H1 (cell line): Measurements from ENCODE around the gene TMEM163. TPM values are rescaled to one million over a fixed set of nuclear protein-coding genes. Genes with fewer than 3 reads are reported as not detected.

ENCODE experiments used
- CTCF ChIA-PET: fragments of 300-600 bp; sonication (Branson Sonifier 250); formaldehyde crosslinking; loops from one replicate; lab custom pipeline; 2021; ENCODE audit not compliant: partially characterized antibody; lab: Charles Lee
- POLR2A ChIA-PET: fragments of 300-600 bp; sonication (Branson Sonifier 250); formaldehyde crosslinking; loops from one replicate; lab custom pipeline; 2021; ENCODE audit warnings: inconsistent platforms; ENCODE audit not compliant: partially characterized antibody; lab: Charles Lee
- DNase-seq, 2 experiments: peaks; one replicate each; pipeline versions ENCODE4 v3.0.0 to v3.0.0-alpha.2; 2010 to 2022; ENCODE audit warnings: low spot score in 2 of 2, low read depth in 1 of 2, mixed read lengths in 1 of 2
- FAIRE-seq: peaks from 2 replicates; lab custom pipeline; 2011; peaks lifted over from hg19 to GRCh38; lab: Jason Lieb, UNC
- H2AFZ ChIP-seq: 2 replicates; pipeline ENCODE4 v1.8.1; 2012; ENCODE audit warnings: low read length, inconsistent platforms
- H2AK5ac ChIP-seq: 2 replicates; pipeline ENCODE4 v1.6.1; 2013; ENCODE audit warnings: low read depth, low read length
- H2BK120ac ChIP-seq: replicated peaks from 2 replicates; pipeline ENCODE3; 2013; ENCODE audit warnings: low read depth, low read length, inconsistent platforms
- H2BK12ac ChIP-seq: 2 replicates; pipeline ENCODE4 v1.6.1; 2013; ENCODE audit warnings: low read depth, low read length
- H2BK15ac ChIP-seq: 2 replicates; pipeline ENCODE4 v1.6.1; 2013; ENCODE audit warnings: low read length
- H2BK20ac ChIP-seq: 2 replicates; pipeline ENCODE4 v1.6.1; 2013; ENCODE audit warnings: low read length
- H2BK5ac ChIP-seq: 2 replicates; pipeline ENCODE4 v1.6.1; 2013; ENCODE audit warnings: low read depth, low read length
- H3K14ac ChIP-seq: 2 replicates; pipeline ENCODE4 v1.6.1; 2013; ENCODE audit warnings: inconsistent platforms; ENCODE audit not compliant: insufficient read length
- H3K18ac ChIP-seq: 2 replicates; pipeline ENCODE4 v1.6.1; 2013; ENCODE audit warnings: low read length; ENCODE audit errors: extremely low read depth
- H3K23ac ChIP-seq: 2 replicates; pipeline ENCODE4 v1.6.1; 2013; ENCODE audit warnings: inconsistent platforms; ENCODE audit not compliant: insufficient read length
- H3K23me2 ChIP-seq: 2 replicates; pipeline ENCODE4 v1.6.1; 2013; ENCODE audit warnings: low read depth, low read length
- H3K27ac ChIP-seq: 2 replicates; pipeline ENCODE4 v1.6.1; 2011; ENCODE audit warnings: low read depth, low read length, inconsistent platforms
- H3K27me3 ChIP-seq, 4 experiments: replicated peaks in 1 of 4; 1 replicate in 1 of 4; 2 replicates in 3 of 4; pipeline versions ENCODE4 v1.6.1 to v1.8.1; 2011 to 2013; ENCODE audit warnings: low read length in 3 of 4, mild to moderate bottlenecking in 3 of 4, inconsistent platforms in 2 of 4, mixed read lengths in 2 of 4, moderate library complexity in 1 of 4; ENCODE audit not compliant: control insufficient read depth in 3 of 4, insufficient read depth in 3 of 4; ENCODE audit errors: extremely low read depth in 1 of 4
- H3K36me3 ChIP-seq, 4 experiments: 2 replicates each; pipeline versions ENCODE4 v1.6.1 to v1.8.1; 2011 to 2013; ENCODE audit warnings: mild to moderate bottlenecking in 4 of 4, low read length in 3 of 4, moderate library complexity in 2 of 4, control low read depth in 1 of 4, inconsistent platforms in 1 of 4; ENCODE audit not compliant: insufficient read depth in 4 of 4, control insufficient read depth in 2 of 4
- H3K4ac ChIP-seq: replicated peaks from 2 replicates; pipeline ENCODE3; 2013; ENCODE audit warnings: low read length, low read depth, mixed read lengths, inconsistent platforms; ENCODE audit not compliant: insufficient read length
- H3K4me1 ChIP-seq, 4 experiments: replicated peaks in 1 of 4; 1 replicate in 1 of 4; 2 replicates in 3 of 4; pipeline versions ENCODE4 v1.6.1 to v1.8.1; 2011 to 2013; ENCODE audit warnings: low read length in 3 of 4, inconsistent platforms in 2 of 4, mixed read lengths in 1 of 4; ENCODE audit not compliant: insufficient read depth in 4 of 4, control insufficient read depth in 3 of 4
- H3K4me2 ChIP-seq, 2 experiments: 2 replicates each; pipeline versions ENCODE4 v1.6.1 to v1.8.1; 2011 to 2013; ENCODE audit warnings: low read depth in 2 of 2, low read length in 2 of 2, control low read depth in 1 of 2, inconsistent platforms in 1 of 2, mild to moderate bottlenecking in 1 of 2; ENCODE audit not compliant: insufficient read depth in 1 of 2
- H3K4me3 ChIP-seq, 4 experiments: fragments of 200-600, 300-600 bp in 1 of 4; sonication (generic), shearing (Covaris generic), sonication (Bioruptor Twin) in 1 of 4; 2 replicates each; pipeline versions ENCODE4 v1.5.1 to v1.8.1; 2011 to 2016; ENCODE audit warnings: low read length in 4 of 4, low read depth in 3 of 4, control low read depth in 2 of 4, inconsistent platforms in 2 of 4, mild to moderate bottlenecking in 2 of 4, mixed read lengths in 1 of 4, moderate library complexity in 1 of 4; ENCODE audit not compliant: insufficient read depth in 2 of 4; ENCODE audit errors: extremely low read depth in 1 of 4
- H3K56ac ChIP-seq: replicated peaks from 2 replicates; pipeline ENCODE3; 2013; ENCODE audit warnings: low read depth, mild to moderate bottlenecking, mixed read lengths, low read length, inconsistent platforms; ENCODE audit not compliant: insufficient read length
- H3K79me1 ChIP-seq: 2 replicates; pipeline ENCODE4 v1.6.1; 2013; ENCODE audit warnings: low read depth, low read length, control low read depth
- H3K79me2 ChIP-seq, 2 experiments: 2 replicates each; pipeline versions ENCODE4 v1.6.1 to v1.8.1; 2012 to 2013; ENCODE audit warnings: low read length in 2 of 2, mild to moderate bottlenecking in 2 of 2, inconsistent platforms in 1 of 2; ENCODE audit not compliant: insufficient read depth in 2 of 2, control insufficient read depth in 1 of 2
- H3K9ac ChIP-seq, 4 experiments: replicated peaks in 1 of 4; 1 replicate in 1 of 4; 2 replicates in 3 of 4; pipeline versions ENCODE4 v1.6.1 to v1.8.1; 2011 to 2013; ENCODE audit warnings: low read depth in 3 of 4, low read length in 3 of 4, control low read depth in 2 of 4, mild to moderate bottlenecking in 2 of 4, moderate library complexity in 2 of 4, inconsistent platforms in 1 of 4; ENCODE audit errors: extremely low read depth in 1 of 4
- H3K9me3 ChIP-seq, 2 experiments: 2 replicates each; pipeline versions ENCODE4 v1.6.1 to v1.8.1; 2012 to 2013; ENCODE audit warnings: mild to moderate bottlenecking in 2 of 2, moderate library complexity in 2 of 2, control low read depth in 1 of 2, inconsistent platforms in 1 of 2, low read depth in 1 of 2, low read length in 1 of 2, mixed read lengths in 1 of 2; ENCODE audit not compliant: insufficient read depth in 2 of 2
- H4K20me1 ChIP-seq, 2 experiments: replicated peaks in 1 of 2; 2 replicates each; pipeline versions ENCODE3 to v1.8.1; 2011 to 2013; ENCODE audit warnings: inconsistent platforms in 2 of 2, low read length in 2 of 2, mild to moderate bottlenecking in 1 of 2; ENCODE audit not compliant: insufficient read depth in 2 of 2, control insufficient read depth in 1 of 2
- H4K5ac ChIP-seq: 2 replicates; pipeline ENCODE4 v1.6.1; 2013; ENCODE audit warnings: low read length, low read depth, mixed read lengths, inconsistent platforms; ENCODE audit not compliant: insufficient read length
- H4K8ac ChIP-seq: 2 replicates; pipeline ENCODE4 v1.8.0; 2013; ENCODE audit warnings: mild to moderate bottlenecking, moderate library complexity, low read length, inconsistent platforms; ENCODE audit not compliant: insufficient read depth; ENCODE audit errors: extremely low read depth
- H4K91ac ChIP-seq: replicated peaks from 2 replicates; pipeline ENCODE3; 2013; ENCODE audit warnings: low read length, mixed read lengths, inconsistent platforms; ENCODE audit not compliant: insufficient read length
- RXRA ChIP-seq: IDR thresholded peaks from 2 replicates; pipeline ENCODE4 v1.6.1; 2011; ENCODE audit warnings: low read depth, mild to moderate bottlenecking, low read length, moderate library complexity; ENCODE audit not compliant: insufficient read depth
- TBP ChIP-seq: IDR thresholded peaks from 2 replicates; pipeline ENCODE4 v1.6.1; 2011; ENCODE audit warnings: low read depth, low read length, improper control_type of control experiment
- WGBS, 2 experiments: shearing (Covaris generic) in 1 of 2; methylation state at CpG; one replicate each; pipeline versions ENCODE4 v1.1.6 to v1.1.7; 2013 to 2015; ENCODE audit warnings: low lambda C conversion rate in 2 of 2, mixed read lengths in 2 of 2, inconsistent platforms in 1 of 2, low coverage in 1 of 2, missing lambda C conversion rate in 1 of 2; ENCODE audit not compliant: insufficient replicate concordance in 2 of 2, insufficient coverage in 1 of 2, insufficient read length in 1 of 2; ENCODE audit errors: extremely low coverage in 1 of 2, missing lambda C conversion rate in 1 of 2; 5-methylcytosine and 5-hydroxymethylcytosine counted together
- polyA plus RNA-seq, 7 experiments: library from polyadenylated mRNA; depleted of rRNA in 3 of 7; stranded (reverse) in 5 of 7; unstranded in 2 of 7; fragments of >200 nt in 5 of 7; fragments of 200-250 nt in 2 of 7; gene quantifications; 1 replicate in 5 of 7; 2 replicates in 1 of 7; 4 replicates in 1 of 7; pipeline versions ENCODE4 v1.2.1 to v1.2.3, GENCODE V29; 2011 to 2013; ENCODE audit warnings: missing spikeins in 2 of 7, mixed read lengths in 2 of 7
- total RNA-seq: library from RNA; stranded (reverse); fragmentation: NEBNext Ultra II Directional; extraction: Animal tissue kit (Norgen Biotek cat#: 25700); gene quantifications from 2 replicates; pipeline ENCODE4 v1.2.1, GENCODE V29; 2021

Gene TMEM163
- total and polyA plus RNA-seq, 2 of the 8 experiments (the other 6 are each of a cell fraction or from before 2014, with no cell fraction given), result 2.8 to 3.2 TPM

DNA sequence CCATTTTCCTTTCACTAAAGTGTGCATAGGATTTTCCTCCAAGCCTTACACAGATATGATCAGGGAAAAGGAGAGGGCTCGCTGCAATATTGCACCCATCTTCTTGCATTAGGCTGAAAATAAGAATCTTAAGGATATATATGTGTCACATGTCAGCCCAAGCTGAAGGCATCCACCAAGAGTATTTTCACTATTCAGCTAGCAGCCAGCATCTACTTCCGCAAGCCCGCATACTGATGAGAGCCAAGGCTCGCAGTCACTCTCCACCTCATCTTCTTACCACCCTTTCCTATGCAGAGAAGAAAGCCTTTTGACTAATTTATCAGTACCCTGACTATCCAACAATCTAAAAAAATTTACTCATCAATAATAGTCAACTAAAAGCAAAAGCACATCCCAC is 6.1 kb downstream of the TMEM163 start:
- H3K18ac ChIP-seq, result no peak overlapping the region
- no peak overlapping the region for H4K8ac ChIP-seq
- H3K9ac ChIP-seq, result no peak overlapping the region
- H3K27me3 ChIP-seq, result peaks cover 5 to 18% (median 17%) of the 10 kb centered on the region in 4 experiments
- peaks cover 2 to 11% (median 3%) of the 10 kb centered on the region in 4 experiments; a peak in 6 of 7 replicates for H3K4me1 ChIP-seq
- H3K56ac ChIP-seq, result no peak overlapping the region
- H3K4me2 ChIP-seq, result no peak overlapping the region
- no peak overlapping the region for H3K14ac ChIP-seq
- no peak overlapping the region for H4K91ac ChIP-seq
- no peak overlapping the region for H2BK12ac ChIP-seq
- H3K79me1 ChIP-seq, result no peaks in the 10 kb centered on the region
- no peak overlapping the region for H2BK20ac ChIP-seq
- H3K23ac ChIP-seq, result no peak overlapping the region
- H3K4ac ChIP-seq, result no peak overlapping the region
- no peak for DNase-seq
- H2BK120ac ChIP-seq, result no peak overlapping the region
- H3K79me2 ChIP-seq, result no peaks in the 10 kb centered on the region
- no peak overlapping the region for H2BK5ac ChIP-seq
- H3K4me3 ChIP-seq, result no peak overlapping the region
- no peaks in the 10 kb centered on the region for H3K36me3 ChIP-seq
- no peak overlapping the region for H2BK15ac ChIP-seq
- ChIA-PET POLR2A (interaction anchor here (1.0 kb wide), 1 partner anchor 9 kb away, joined by 3 read pairs; no protein-coding TSS in a partner anchor), CTCF (interaction anchor here (0.8 to 1.6 kb wide), 5 partner anchors 10 to 236 kb away, joined by 3 to 4 read pairs (median 3); no protein-coding TSS in a partner anchor)
- WGBS, 2 experiments, result 88% methylated on average over 4 of the region's 4 CpGs; no CpG with 5 or more reads in 1 of the 2 experiments
- H3K9me3 ChIP-seq, result no peaks in the 10 kb centered on the region
- no peak overlapping the region for H3K27ac ChIP-seq
- TF ChIP-seq RXRA, result no peak
- no peak for TF ChIP-seq TBP
- TF ChIP-seq, all 59 proteins: peak for 0
- Histone ChIP-seq H2AK5ac (no peak overlapping the region), H4K20me1 (peaks cover 0 to 2% of the 10 kb centered on the region in 2 experiments), H4K5ac (no peak overlapping the region), H2AFZ (no peak overlapping the region), H3K23me2 (peaks cover 3% of the 10 kb centered on the region)
- no peak for FAIRE-seq
